NCI-H2029 (cell line): ENCODE measurements around the gene KNOP1.
A peak's percentile ranks its signal among the peaks of the same experiment; 100 is the strongest.
"Not testable (repeated sequence)": the region's sequence is repeated elsewhere in the genome, so short reads cannot be mapped to it uniquely, and the experiment has no call there.

ENCODE experiments used
- DNase-seq: peaks from one replicate; lab custom pipeline; 2025; lab: John Stamatoyannopoulos, UW

KNOP1 gene

GRCh38 chr16:19683453-19684236 lies 34.4 kb downstream of the KNOP1 start:
- no peak for DNase-seq

- no peak for DNase-seq
Measured at GRCh38 chr16:19681637-19682036, 36.4 kb downstream of the KNOP1 start.

- DNase-seq, result peak; percentile 51
Measured at GRCh38 chr16:19680881-19681340, 37.1 kb downstream of the KNOP1 start.

- not testable (repeated sequence) for DNase-seq
Measured at GRCh38 chr16:19679281-19679680, 38.7 kb downstream of the KNOP1 start.

GRCh38 chr16:19678804-19679203 lies 39.2 kb downstream of the KNOP1 start:
- DNase-seq, result no peak

- no peak for DNase-seq
Measured at GRCh38 chr16:19677402-19677801, 40.6 kb downstream of the KNOP1 start.

GRCh38 chr16:19674485-19674884 lies 43.5 kb downstream of the KNOP1 start:
- no peak for DNase-seq

- DNase-seq, result no peak
Measured at GRCh38 chr16:19672378-19672777, 45.6 kb downstream of the KNOP1 start.

- no peak for DNase-seq
Measured at GRCh38 chr16:19666477-19666876, 51.5 kb downstream of the KNOP1 start.

- not testable (repeated sequence) for DNase-seq
Measured at GRCh38 chr16:19665313-19665712, 52.7 kb downstream of the KNOP1 start.

- DNase-seq, result no peak
Measured at GRCh38 chr16:19664166-19664565, 53.9 kb downstream of the KNOP1 start.

- no peak for DNase-seq
Measured at GRCh38 chr16:19662351-19662750, 55.7 kb downstream of the KNOP1 start.

- no peak for DNase-seq
Measured at GRCh38 chr16:19660432-19660831, 57.6 kb downstream of the KNOP1 start.

GRCh38 chr16:19659554-19659953 lies 58.5 kb downstream of the KNOP1 start:
- DNase-seq, result no peak

GRCh38 chr16:19657831-19658230 lies 60.2 kb downstream of the KNOP1 start:
- no peak for DNase-seq

GRCh38 chr16:19655242-19655777 lies 62.7 kb downstream of the KNOP1 start:
- DNase-seq, result no peak

- DNase-seq, result no peak
Measured at GRCh38 chr16:19654147-19654546, 63.9 kb downstream of the KNOP1 start.
